Non-pigmented ciliary epithelial cell (primary cell): ENCODE data around the gene TRIM17.

ENCODE experiments used
- DNase-seq: peaks from one replicate; pipeline ENCODE4 v3.0.0-alpha.2; 2010; ENCODE audit warnings: low read depth

TRIM17 gene

GRCh38 chr1:228417061-228417460 is 400 bp upstream of the TRIM17 start:
- DNase-seq: no peak

GRCh38 chr1:228415853-228416216 is 826 bp downstream of the TRIM17 start:
- DNase-seq: no peak

GRCh38 chr1:228415221-228415620 is 1.4 kb downstream of the TRIM17 start:
- DNase-seq: no peak

GRCh38 chr1:228414511-228415211 is 2.0 kb downstream of the TRIM17 start:
- DNase-seq: no peak

- DNase-seq: no peak
Measured at GRCh38 chr1:228413241-228414010, 3.2 kb downstream of the TRIM17 start.

GRCh38 chr1:228411548-228412430 is 4.9 kb downstream of the TRIM17 start:
- no peak for DNase-seq

- no peak for DNase-seq
Measured at GRCh38 chr1:228411121-228411520, 5.5 kb downstream of the TRIM17 start.

- no peak for DNase-seq
Measured at GRCh38 chr1:228410671-228411070, 6.0 kb downstream of the TRIM17 start.

- no peak for DNase-seq
Measured at GRCh38 chr1:228410015-228410414, 6.6 kb downstream of the TRIM17 start.

GRCh38 chr1:228408869-228409805 is 7.5 kb downstream of the TRIM17 start:
- DNase-seq: no peak

GRCh38 chr1:228408041-228408868 is 8.4 kb downstream of the TRIM17 start:
- no peak for DNase-seq

GRCh38 chr1:228407106-228408040 is 9.3 kb downstream of the TRIM17 start:
- DNase-seq: no peak

- DNase-seq: no peak
Measured at GRCh38 chr1:228405979-228406228, 10.8 kb downstream of the TRIM17 start.

GRCh38 chr1:228405200-228405978 is 11.3 kb downstream of the TRIM17 start:
- no peak for DNase-seq

GRCh38 chr1:228404107-228404720 is 12.4 kb downstream of the TRIM17 start:
- no peak for DNase-seq

- DNase-seq: no peak
Measured at GRCh38 chr1:228403231-228403631, 13.4 kb downstream of the TRIM17 start.

GRCh38 chr1:228402641-228403025 is 14.0 kb downstream of the TRIM17 start:
- DNase-seq: no peak

- DNase-seq: no peak
Measured at GRCh38 chr1:228401782-228402640, 14.7 kb downstream of the TRIM17 start.
